DND-41 (cell line): ENCODE measurements around the gene C11orf16.

Experiments used
- ATAC-seq: fragments of 200-7000 bp; cut with Tn5 transposase; 3 replicates; pipeline ENCODE4 v1.9.1; 2021; ENCODE audit warnings: low read depth; ENCODE audit not compliant: insufficient read depth
- DNase-seq: peaks from one replicate; pipeline ENCODE4 v3.0.0-alpha.2; 2020
- H2AFZ ChIP-seq: 2 replicates; pipeline ENCODE4 v1.6.0; 2012; ENCODE audit warnings: low read depth, low read length
- H3K27ac ChIP-seq: 2 replicates; pipeline ENCODE4 v1.5.1; 2012; ENCODE audit warnings: low read length, inconsistent platforms
- H3K27me3 ChIP-seq: fragments of 200-600 bp; sonication (generic); 2 replicates; pipeline ENCODE4 v1.6.0; 2012; ENCODE audit warnings: low read length, mild to moderate bottlenecking, inconsistent platforms; ENCODE audit not compliant: insufficient read depth, poor library complexity
- H3K36me3 ChIP-seq: 2 replicates; pipeline ENCODE4 v1.5.1; 2012; ENCODE audit warnings: low read length, inconsistent platforms; ENCODE audit not compliant: insufficient read depth
- H3K4me1 ChIP-seq: 2 replicates; pipeline ENCODE4 v1.5.1; 2012; ENCODE audit warnings: mild to moderate bottlenecking, low read length; ENCODE audit not compliant: insufficient read depth
- H3K4me2 ChIP-seq: 2 replicates; pipeline ENCODE4 v1.6.0; 2012; ENCODE audit warnings: mild to moderate bottlenecking, moderate library complexity, low read length, inconsistent platforms; ENCODE audit not compliant: insufficient read depth
- H3K4me3 ChIP-seq, 2 experiments: fragments of 200-600 bp in 1 of 2; shearing (Covaris generic) in 1 of 2; 2 replicates each; pipeline ENCODE4 v1.5.1; 2012 to 2016; ENCODE audit warnings: inconsistent platforms in 2 of 2, low read length in 2 of 2, mild to moderate bottlenecking in 2 of 2, low read depth in 1 of 2, moderate library complexity in 1 of 2
- H3K79me2 ChIP-seq: 2 replicates; pipeline ENCODE4 v1.6.0; 2012; ENCODE audit warnings: low read length, inconsistent platforms; ENCODE audit not compliant: insufficient read depth
- H3K9ac ChIP-seq: 2 replicates; pipeline ENCODE4 v1.6.0; 2012; ENCODE audit warnings: low read depth, mild to moderate bottlenecking, inconsistent platforms, low read length, moderate library complexity
- H3K9me3 ChIP-seq: 2 replicates; pipeline ENCODE4 v1.5.1; 2012; ENCODE audit warnings: low read length, moderate library complexity, mild to moderate bottlenecking, inconsistent platforms; ENCODE audit not compliant: insufficient read depth, severe bottlenecking
- H4K20me1 ChIP-seq: 2 replicates; pipeline ENCODE4 v1.6.0; 2012; ENCODE audit warnings: low read length; ENCODE audit not compliant: insufficient read depth
- EZH2 ChIP-seq: IDR thresholded peaks from 3 replicates; pipeline ENCODE4 v1.6.1; 2012; ENCODE audit warnings: borderline replicate concordance, low read depth, mild to moderate bottlenecking, moderate library complexity, low read length, inconsistent platforms; ENCODE audit not compliant: severe bottlenecking
- TF ChIP-seq, protein P1 (sequence below): IDR thresholded peaks from 2 replicates; pipeline ENCODE4 v1.5.1; 2012; ENCODE audit warnings: borderline replicate concordance, low read length, moderate library complexity, mild to moderate bottlenecking; ENCODE audit not compliant: poor library complexity, severe bottlenecking; ENCODE audit errors: extremely low read depth

Gene C11orf16

DNA sequence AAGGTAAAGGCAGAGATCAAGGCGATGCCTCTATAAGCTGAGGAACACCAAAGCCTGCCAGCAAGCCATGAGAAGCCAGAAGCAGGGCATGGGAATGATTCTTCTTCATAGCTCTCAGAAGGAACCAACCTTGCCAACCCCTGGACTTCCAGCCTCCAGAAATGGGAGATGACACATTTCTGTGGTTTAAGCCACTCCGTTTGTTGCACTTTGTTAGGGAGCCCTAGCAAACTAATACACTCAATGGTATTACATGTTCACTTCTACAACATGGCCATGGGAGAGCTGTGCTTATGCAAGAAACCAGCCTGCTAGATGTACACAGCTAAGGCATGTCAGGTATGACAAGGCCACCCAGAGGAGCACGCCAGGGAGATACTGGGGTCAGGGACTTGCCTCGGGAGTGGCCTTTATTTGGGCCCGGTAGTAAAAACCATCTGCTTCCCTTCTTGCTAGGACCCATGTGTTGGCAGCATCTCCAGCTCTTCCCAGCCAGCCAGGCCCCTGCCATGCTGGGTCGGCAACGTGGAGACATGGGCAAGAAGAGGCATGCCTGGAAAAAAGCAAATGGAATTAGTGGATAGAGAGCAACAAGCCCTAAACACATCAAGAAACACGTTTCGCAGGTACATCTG is 3.6 kb downstream of the C11orf16 start:
- no peak for TF ChIP-seq EZH2
- TF ChIP-seq, protein P1, sequence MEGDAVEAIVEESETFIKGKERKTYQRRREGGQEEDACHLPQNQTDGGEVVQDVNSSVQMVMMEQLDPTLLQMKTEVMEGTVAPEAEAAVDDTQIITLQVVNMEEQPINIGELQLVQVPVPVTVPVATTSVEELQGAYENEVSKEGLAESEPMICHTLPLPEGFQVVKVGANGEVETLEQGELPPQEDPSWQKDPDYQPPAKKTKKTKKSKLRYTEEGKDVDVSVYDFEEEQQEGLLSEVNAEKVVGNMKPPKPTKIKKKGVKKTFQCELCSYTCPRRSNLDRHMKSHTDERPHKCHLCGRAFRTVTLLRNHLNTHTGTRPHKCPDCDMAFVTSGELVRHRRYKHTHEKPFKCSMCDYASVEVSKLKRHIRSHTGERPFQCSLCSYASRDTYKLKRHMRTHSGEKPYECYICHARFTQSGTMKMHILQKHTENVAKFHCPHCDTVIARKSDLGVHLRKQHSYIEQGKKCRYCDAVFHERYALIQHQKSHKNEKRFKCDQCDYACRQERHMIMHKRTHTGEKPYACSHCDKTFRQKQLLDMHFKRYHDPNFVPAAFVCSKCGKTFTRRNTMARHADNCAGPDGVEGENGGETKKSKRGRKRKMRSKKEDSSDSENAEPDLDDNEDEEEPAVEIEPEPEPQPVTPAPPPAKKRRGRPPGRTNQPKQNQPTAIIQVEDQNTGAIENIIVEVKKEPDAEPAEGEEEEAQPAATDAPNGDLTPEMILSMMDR, result no peak
- Histone ChIP-seq H3K27me3 (no peaks in the 10 kb centered on the region), H3K4me2 (no peak overlapping the region), H4K20me1 (no peaks in the 10 kb centered on the region), H3K4me1 (no peaks in the 10 kb centered on the region), H3K9me3 (no peaks in the 10 kb centered on the region), H3K79me2 (no peaks in the 10 kb centered on the region), H3K27ac (no peak overlapping the region), H2AFZ (no peak overlapping the region), H3K9ac (no peak overlapping the region), H3K36me3 (peaks cover 10% of the 10 kb centered on the region; the same call in 1 of the 2 replicates), H3K4me3 (no peak overlapping the region)
- DNase-seq (no peak), ATAC-seq (no peak)

DNA sequence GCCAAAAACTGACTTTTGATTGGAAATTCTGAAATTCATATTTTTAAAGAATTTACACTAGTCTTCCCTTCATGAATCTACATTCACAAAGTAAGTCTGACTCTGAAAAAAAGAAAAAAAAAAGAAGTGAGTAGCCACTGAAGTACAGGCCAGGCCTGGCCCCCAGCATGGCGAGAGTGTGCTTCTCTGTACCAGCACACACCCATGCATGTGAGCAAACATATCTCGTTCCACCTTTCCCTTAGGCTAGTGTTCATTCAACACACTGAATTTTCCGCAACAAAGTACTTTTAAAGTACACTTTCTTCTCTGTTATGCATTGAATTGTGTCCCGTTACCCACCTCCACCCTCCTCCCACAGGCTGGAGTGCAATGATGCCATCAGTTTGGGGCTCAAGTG is 4.5 kb downstream of the C11orf16 start:
- Histone ChIP-seq H3K27me3 (no peaks in the 10 kb centered on the region), H3K4me1 (no peaks in the 10 kb centered on the region), H4K20me1 (no peaks in the 10 kb centered on the region), H3K9me3 (no peaks in the 10 kb centered on the region), H3K9ac (no peak overlapping the region), H3K79me2 (no peaks in the 10 kb centered on the region), H2AFZ (no peak overlapping the region), H3K36me3 (peaks cover 13% of the 10 kb centered on the region), H3K27ac (no peak overlapping the region), H3K4me3 (no peak overlapping the region), H3K4me2 (no peak overlapping the region)
- no peak for TF ChIP-seq EZH2
- TF ChIP-seq, protein P1, result no peak
- no peak for ATAC-seq
- DNase-seq, result no peak

DNA sequence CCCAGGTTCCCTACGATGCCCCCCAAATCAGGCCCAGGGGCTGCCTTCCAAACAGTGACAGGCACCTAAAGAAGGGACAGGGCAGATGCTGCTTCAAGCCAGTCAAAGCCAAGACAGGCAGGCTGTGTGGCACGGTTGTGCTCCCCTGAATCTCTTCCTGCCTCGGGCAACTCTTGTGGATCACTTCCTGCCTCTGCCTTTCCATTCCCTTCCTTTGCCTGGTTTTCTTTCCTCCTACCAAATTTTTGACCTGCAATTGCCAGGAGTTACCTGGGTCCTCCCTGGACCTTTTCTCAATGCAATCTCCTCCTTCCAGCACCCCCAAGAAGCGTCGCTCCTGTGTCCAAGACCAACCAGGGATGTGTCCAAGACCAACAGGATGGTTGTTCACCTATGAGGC is 5.5 kb downstream of the C11orf16 start:
- Histone ChIP-seq H3K4me3 (no peak overlapping the region), H3K9ac (no peak overlapping the region), H3K27ac (no peak overlapping the region), H3K4me2 (no peak overlapping the region), H3K79me2 (no peaks in the 10 kb centered on the region), H3K27me3 (no peaks in the 10 kb centered on the region), H3K36me3 (peaks cover 21% of the 10 kb centered on the region), H2AFZ (no peak overlapping the region), H3K9me3 (no peaks in the 10 kb centered on the region), H4K20me1 (no peaks in the 10 kb centered on the region), H3K4me1 (no peaks in the 10 kb centered on the region)
- no peak for DNase-seq
- ATAC-seq, result no peak
- TF ChIP-seq, protein P1, result no peak
- TF ChIP-seq EZH2, result no peak
